Calu3 (cell line): Measurements from ENCODE around the gene RFX6. TPM values are rescaled to one million over a fixed set of nuclear protein-coding genes. Genes with fewer than 3 reads are reported as not detected.

ENCODE experiments used
- BruUV-seq: library from RNA; stranded (reverse); fragments of 400-500 nt; replicated peaks from 2 replicates; lab custom pipeline; 2021; lab: Mats Ljungman, UMichigan
- CTCF ChIA-PET: fragments of 300-600 bp; sonication (Branson Sonifier 250); formaldehyde crosslinking; loops from one replicate; lab custom pipeline; 2022; ENCODE audit warnings: antibody characterized with exemption; lab: Charles Lee
- DNase-seq: peaks from one replicate; pipeline ENCODE4 v3.0.0; 2022
- H3K27ac Mint-ChIP-seq: one replicate; pipeline ENCODE4 v1.8.0; 2022; ENCODE audit warnings: mixed read lengths; ENCODE audit not compliant: unreplicated experiment
- H3K27me3 Mint-ChIP-seq: one replicate; pipeline ENCODE4 v1.8.0; 2022; ENCODE audit warnings: mixed read lengths; ENCODE audit not compliant: unreplicated experiment
- H3K36me3 Mint-ChIP-seq: one replicate; pipeline ENCODE4 v1.8.0; 2022; ENCODE audit warnings: mild to moderate bottlenecking, moderate library complexity, mixed read lengths; ENCODE audit not compliant: insufficient read depth, unreplicated experiment
- H3K4me1 Mint-ChIP-seq: one replicate; pipeline ENCODE4 v1.8.0; 2022; ENCODE audit warnings: mild to moderate bottlenecking, low read depth, mixed read lengths; ENCODE audit not compliant: unreplicated experiment
- H3K4me3 Mint-ChIP-seq: one replicate; pipeline ENCODE4 v1.8.0; 2022; ENCODE audit warnings: mild to moderate bottlenecking, low read depth, moderate library complexity, mixed read lengths; ENCODE audit not compliant: unreplicated experiment
- H3K9me3 Mint-ChIP-seq: one replicate; pipeline ENCODE4 v1.8.0; 2022; ENCODE audit warnings: low read depth, mixed read lengths; ENCODE audit not compliant: unreplicated experiment
- CTCF ChIP-seq: fragments of 200-600 bp; IDR thresholded peaks from one replicate; pipeline ENCODE4 v1.8.0; 2022; ENCODE audit warnings: antibody characterized with exemption; ENCODE audit not compliant: unreplicated experiment
- intact Hi-C: fragments of 100-400 bp; cut with micrococcal nuclease; formaldehyde crosslinking; loops from one replicate; pipeline ENCODE4 v1.10.0; 2022; ENCODE audit not compliant: unreplicated experiment
- total RNA-seq: library from RNA; stranded (reverse); gene quantifications from 2 replicates; pipeline ENCODE4 v1.2.3, GENCODE V29; 2022

Gene RFX6
- total RNA-seq, 1 experiment from 2014 or later, result not detected

GRCh38 chr6:116924245-116924644, 47.2 kb downstream of the RFX6 start:
- CTCF ChIA-PET, result no interaction called here
- H3K36me3 Mint-ChIP-seq, result no peaks in the 10 kb centered on the region
- H3K27ac Mint-ChIP-seq, result no peak overlapping the region
- H3K9me3 Mint-ChIP-seq, result no peaks in the 10 kb centered on the region
- no TSS peak for BruUV-seq
- no peak overlapping the region for H3K4me3 Mint-ChIP-seq
- no peak for TF ChIP-seq CTCF
- H3K27me3 Mint-ChIP-seq, result no peaks in the 10 kb centered on the region
- no peak for DNase-seq
- intact Hi-C loops, result no loop called here
- peaks cover 8% of the 10 kb centered on the region for H3K4me1 Mint-ChIP-seq

- Mint-ChIP-seq H3K36me3 (no peaks in the 10 kb centered on the region), H3K4me1 (peaks cover 8% of the 10 kb centered on the region), H3K9me3 (no peaks in the 10 kb centered on the region), H3K27ac (no peak overlapping the region), H3K4me3 (no peak overlapping the region), H3K27me3 (no peaks in the 10 kb centered on the region)
- CTCF ChIA-PET, result no interaction called here
- DNase-seq, result no peak
- no peak for TF ChIP-seq CTCF
- no TSS peak for BruUV-seq
- intact Hi-C loops, result no loop called here
Observed at GRCh38 chr6:116925088-116925794, 48.2 kb downstream of the RFX6 start.

GRCh38 chr6:116928677-116929076, 51.6 kb downstream of the RFX6 start:
- Mint-ChIP-seq H3K4me1 (peaks cover 8% of the 10 kb centered on the region), H3K36me3 (no peaks in the 10 kb centered on the region), H3K4me3 (no peak overlapping the region), H3K9me3 (no peaks in the 10 kb centered on the region), H3K27ac (no peak overlapping the region), H3K27me3 (no peaks in the 10 kb centered on the region)
- TF ChIP-seq CTCF, result no peak
- intact Hi-C loops, result no loop called here
- CTCF ChIA-PET, result no interaction called here
- no TSS peak for BruUV-seq
- DNase-seq, result no peak

- peaks cover under 1% of the 10 kb centered on the region for H3K4me1 Mint-ChIP-seq
- no TSS peak for BruUV-seq
- no peak overlapping the region for H3K27ac Mint-ChIP-seq
- intact Hi-C loops, result no loop called here
- no peak for DNase-seq
- H3K36me3 Mint-ChIP-seq, result no peaks in the 10 kb centered on the region
- CTCF ChIA-PET, result no interaction called here
- H3K27me3 Mint-ChIP-seq, result no peaks in the 10 kb centered on the region
- H3K4me3 Mint-ChIP-seq, result no peak overlapping the region
- no peaks in the 10 kb centered on the region for H3K9me3 Mint-ChIP-seq
- TF ChIP-seq CTCF, result no peak
Observed at GRCh38 chr6:116929825-116930224, 52.8 kb downstream of the RFX6 start.
